Hepatocyte (in vitro differentiated cells): Measurements from ENCODE around the gene TMEM41B. TPM values are rescaled to one million over a fixed set of nuclear protein-coding genes. Genes with fewer than 3 reads are reported as not detected.
"Not testable (repeated sequence)": the region's sequence is repeated elsewhere in the genome, so short reads cannot be mapped to it uniquely, and the experiment has no call there.

Experiments
- DNase-seq: peaks from one replicate; pipeline ENCODE4 v3.0.0-alpha.2; 2016; ENCODE audit warnings: low spot score
- H2AFZ ChIP-seq: fragments of 200-600 bp; sonication (generic); 2 replicates; pipeline ENCODE4 v1.6.0; 2016; ENCODE audit warnings: antibody characterized with exemption, mild to moderate bottlenecking
- H3K27ac ChIP-seq: fragments of 200-600 bp; sonication (generic); 2 replicates; pipeline ENCODE4 v1.5.1; 2016; ENCODE audit warnings: mild to moderate bottlenecking
- H3K27me3 ChIP-seq: fragments of 200-600 bp; sonication (generic); 2 replicates; pipeline ENCODE4 v1.6.1; 2016
- H3K36me3 ChIP-seq: fragments of 200-600 bp; sonication (generic); replicated peaks from 2 replicates; pipeline ENCODE4 v1.5.1; 2016; ENCODE audit warnings: low read depth; ENCODE audit not compliant: insufficient read depth
- H3K4me1 ChIP-seq: fragments of 200-600 bp; sonication (generic); 2 replicates; pipeline ENCODE4 v1.5.1; 2016; ENCODE audit warnings: mild to moderate bottlenecking, moderate library complexity; ENCODE audit not compliant: insufficient read depth
- H3K4me2 ChIP-seq: fragments of 200-600 bp; sonication (generic); 2 replicates; pipeline ENCODE4 v1.6.0; 2016
- H3K4me3 ChIP-seq: fragments of 200-600 bp; sonication (generic); 2 replicates; pipeline ENCODE4 v1.5.1; 2016; ENCODE audit warnings: mild to moderate bottlenecking
- H3K79me2 ChIP-seq: fragments of 200-600 bp; sonication (generic); 2 replicates; pipeline ENCODE4 v1.6.0; 2017; ENCODE audit warnings: mild to moderate bottlenecking
- H3K9me2 ChIP-seq: fragments of 200-600 bp; sonication (generic); replicated peaks from 2 replicates; pipeline ENCODE4 v1.6.0; 2017; ENCODE audit warnings: mild to moderate bottlenecking; ENCODE audit not compliant: insufficient read depth
- H3K9me3 ChIP-seq: fragments of 200-600 bp; sonication (generic); 2 replicates; pipeline ENCODE4 v1.5.1; 2016; ENCODE audit warnings: low read depth, mild to moderate bottlenecking
- H4K20me1 ChIP-seq: fragments of 200-600 bp; sonication (generic); 2 replicates; pipeline ENCODE4 v1.6.0; 2016; ENCODE audit warnings: mild to moderate bottlenecking; ENCODE audit not compliant: insufficient read depth, poor library complexity, severe bottlenecking
- CTCF ChIP-seq: fragments of 200-600 bp; sonication (generic); IDR thresholded peaks from 2 replicates; pipeline ENCODE4 v1.5.1; 2016; ENCODE audit warnings: antibody characterized with exemption, mild to moderate bottlenecking; ENCODE audit not compliant: poor library complexity
- EZH2 ChIP-seq: fragments of 200-600 bp; sonication (generic); IDR thresholded peaks from 2 replicates; pipeline ENCODE4 v1.6.1; 2016; ENCODE audit warnings: antibody characterized with exemption, mild to moderate bottlenecking, borderline replicate concordance
- EZH2phosphoT487 ChIP-seq: fragments of 200-600 bp; sonication (generic); IDR thresholded peaks from one replicate; pipeline ENCODE4 v1.6.1; 2018; ENCODE audit warnings: antibody characterized with exemption, mild to moderate bottlenecking, low read depth, moderate library complexity; ENCODE audit not compliant: unreplicated experiment, severe bottlenecking
- WGBS: methylation state at CpG from one replicate; pipeline ENCODE4 v1.1.6; 2016; ENCODE audit warnings: low lambda C conversion rate; ENCODE audit errors: missing lambda C conversion rate; 5-methylcytosine and 5-hydroxymethylcytosine counted together
- polyA plus RNA-seq: library from polyadenylated mRNA; unstranded; fragments of >200 nt; fragmentation: Nextera tagmentation; extraction: Ambion mirVana; gene quantifications from 2 replicates; pipeline ENCODE4 v1.2.1, GENCODE V29; 2016
- total RNA-seq: library from RNA; depleted of rRNA; stranded (reverse); fragments of >200 nt; gene quantifications from 2 replicates; pipeline ENCODE4 v1.2.3, GENCODE V29; 2014

TMEM41B gene
- total and polyA plus RNA-seq, 2 experiments from 2014 or later: 39.6 to 74.4 TPM

DNA sequence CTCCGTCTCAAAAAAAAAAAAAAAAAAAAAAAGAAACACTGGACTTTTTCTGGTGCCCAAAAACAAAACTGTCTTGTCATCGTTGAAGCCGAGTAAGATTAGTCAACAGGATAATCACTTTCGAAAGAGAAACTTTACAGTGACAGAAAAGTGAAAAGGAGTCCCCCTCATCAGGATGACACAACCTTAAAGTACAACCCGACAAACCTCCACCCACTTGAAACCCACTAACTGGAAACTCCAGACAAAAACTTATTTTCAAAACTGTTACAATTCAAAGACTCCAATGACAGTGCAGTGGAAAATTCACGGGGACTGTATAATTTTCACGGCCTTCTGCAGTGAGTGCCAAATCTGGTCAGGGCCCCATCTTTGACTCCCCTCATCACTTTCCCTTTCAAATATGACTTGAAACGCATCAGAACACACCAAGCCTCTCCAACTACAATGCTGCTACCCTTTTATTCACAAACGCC, 50.5 kb downstream of the TMEM41B start:
- peaks cover 7% of the 10 kb centered on the region for H3K4me1 ChIP-seq
- no peak for DNase-seq
- H3K27me3 ChIP-seq: no peaks in the 10 kb centered on the region
- H4K20me1 ChIP-seq: peaks cover 36% of the 10 kb centered on the region
- no peaks in the 10 kb centered on the region for H3K9me3 ChIP-seq
- H3K9me2 ChIP-seq: no peaks in the 10 kb centered on the region
- H3K79me2 ChIP-seq: peaks cover 51% of the 10 kb centered on the region
- peak overlapping the region; percentile 72 for H3K4me2 ChIP-seq
- H3K36me3 ChIP-seq: no peaks in the 10 kb centered on the region
- peak overlapping the region; percentile 88 for H3K27ac ChIP-seq
- WGBS: 20% methylated on average over 8 of the region's 9 CpGs
- no peak for TF ChIP-seq CTCF
- TF ChIP-seq EZH2phosphoT487: no peak
- TF ChIP-seq EZH2: no peak
- H3K4me3 ChIP-seq: peak overlapping the region; percentile 71
- no peak overlapping the region for H2AFZ ChIP-seq

DNA sequence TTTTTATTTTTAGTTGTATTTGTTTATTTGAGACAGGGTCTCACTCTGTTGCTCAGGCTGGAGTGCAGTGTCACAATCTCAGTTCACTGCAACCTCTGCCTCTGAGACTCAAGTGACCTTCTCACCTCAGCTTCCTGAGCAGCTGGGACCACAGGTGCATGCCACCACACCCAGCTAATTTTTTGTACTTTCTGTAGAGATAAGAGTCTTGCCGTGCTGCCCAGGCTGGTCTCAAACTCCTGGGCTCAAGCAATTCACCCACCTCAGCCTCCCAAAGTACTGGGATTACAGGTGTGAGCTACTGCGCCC, 53.6 kb downstream of the TMEM41B start:
- not testable (repeated sequence) for H3K4me3 ChIP-seq, H3K9me3 ChIP-seq, H3K27ac ChIP-seq, H3K4me2 ChIP-seq, H3K36me3 ChIP-seq, H3K4me1 ChIP-seq, H3K9me2 ChIP-seq, H2AFZ ChIP-seq, DNase-seq, H3K27me3 ChIP-seq
- H3K79me2 ChIP-seq: peaks cover 81% of the 10 kb centered on the region
- H4K20me1 ChIP-seq: peaks cover 50% of the 10 kb centered on the region
- whole genome bisulfite sequencing: 84% methylated on average over 2 of the region's 2 CpGs

DNA sequence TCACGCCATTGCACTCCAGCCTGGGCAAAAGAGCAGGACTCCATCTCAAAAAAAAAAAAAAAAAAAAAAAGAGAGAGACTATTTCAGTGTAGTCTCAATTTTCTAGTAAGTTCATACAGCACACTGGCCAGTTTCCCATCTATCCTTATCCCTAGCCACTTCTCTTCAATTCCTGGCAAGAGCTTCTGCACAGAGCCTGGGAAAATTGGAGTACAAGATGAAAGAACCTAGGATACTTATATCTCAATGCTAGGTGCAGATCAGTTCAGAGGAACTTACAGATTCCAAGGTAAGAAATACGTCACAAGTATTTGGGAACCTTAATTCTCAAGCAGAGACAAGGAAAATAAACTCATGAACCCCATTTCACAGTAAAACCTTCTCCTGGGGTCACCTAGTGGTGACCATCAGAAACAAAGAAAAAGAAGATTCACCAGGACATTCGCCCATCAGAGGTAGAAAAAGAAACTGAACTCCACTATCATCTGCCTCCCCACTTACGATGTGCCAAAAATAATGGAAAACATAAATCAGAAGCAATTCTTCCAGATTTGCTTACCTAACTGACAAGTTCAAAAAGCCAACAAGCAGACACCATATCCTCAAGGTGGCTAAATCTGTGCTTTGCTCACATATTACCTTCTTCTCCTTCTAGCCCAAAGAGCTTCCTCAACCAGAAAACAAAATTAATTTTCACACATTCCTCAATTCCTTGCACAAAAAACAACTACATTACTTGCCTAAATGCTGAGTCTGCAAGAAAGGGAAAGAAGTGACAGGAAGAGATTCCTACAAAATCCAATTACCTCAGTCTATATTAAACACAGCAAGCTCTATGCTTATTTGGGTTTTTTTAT, 54.2 kb downstream of the TMEM41B start:
- Histone ChIP-seq H3K4me3 (no peak overlapping the region), H3K9me3 (no peaks in the 10 kb centered on the region), H3K79me2 (peaks cover 87% of the 10 kb centered on the region), H3K4me2 (no peak overlapping the region), H3K27me3 (no peaks in the 10 kb centered on the region), H3K9me2 (no peaks in the 10 kb centered on the region), H3K4me1 (peaks cover 7% of the 10 kb centered on the region), H2AFZ (no peak overlapping the region), H3K27ac (no peak overlapping the region), H3K36me3 (no peaks in the 10 kb centered on the region), H4K20me1 (peaks cover 51% of the 10 kb centered on the region)
- WGBS: 93% methylated on average over 4 of the region's 4 CpGs
- TF ChIP-seq EZH2 (no peak), EZH2phosphoT487 (no peak), CTCF (no peak)
- DNase-seq: no peak

DNA sequence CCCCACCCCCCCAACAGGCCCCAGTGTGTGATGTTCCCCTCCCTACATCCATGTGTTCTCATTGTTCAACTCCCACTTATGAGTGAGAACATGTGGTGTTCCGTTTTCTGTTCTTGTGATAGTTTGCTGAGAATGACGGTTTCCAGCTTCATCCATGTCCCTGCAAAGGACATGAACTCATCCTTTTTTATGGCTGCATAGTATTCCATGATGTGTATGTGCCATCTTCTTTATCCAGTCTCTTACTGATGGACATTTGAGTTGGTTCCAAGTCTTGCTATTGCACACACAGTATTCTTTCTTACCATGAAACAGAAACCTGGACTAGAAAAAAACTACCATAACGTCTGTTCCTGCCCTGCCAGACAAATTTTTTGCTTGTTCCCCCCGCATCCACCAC, 56.1 kb downstream of the TMEM41B start:
- H3K27ac ChIP-seq, H3K4me2 ChIP-seq, H3K4me1 ChIP-seq, H3K36me3 ChIP-seq, H3K9me2 ChIP-seq, H3K4me3 ChIP-seq, DNase-seq, H2AFZ ChIP-seq, H3K9me3 ChIP-seq, H3K27me3 ChIP-seq: not testable (repeated sequence)
- 99% methylated on average over 4 of the region's 4 CpGs for WGBS
- Histone ChIP-seq H3K79me2 (peaks cover 100% of the 10 kb centered on the region), H4K20me1 (peaks cover 61% of the 10 kb centered on the region)
